ENCODE results near the gene FOXD4L3.
"Not testable (repeated sequence)": the region's sequence is repeated elsewhere in the genome, so short reads cannot be mapped to it uniquely, and the experiment has no call there.

FOXD4L3 gene

DNA sequence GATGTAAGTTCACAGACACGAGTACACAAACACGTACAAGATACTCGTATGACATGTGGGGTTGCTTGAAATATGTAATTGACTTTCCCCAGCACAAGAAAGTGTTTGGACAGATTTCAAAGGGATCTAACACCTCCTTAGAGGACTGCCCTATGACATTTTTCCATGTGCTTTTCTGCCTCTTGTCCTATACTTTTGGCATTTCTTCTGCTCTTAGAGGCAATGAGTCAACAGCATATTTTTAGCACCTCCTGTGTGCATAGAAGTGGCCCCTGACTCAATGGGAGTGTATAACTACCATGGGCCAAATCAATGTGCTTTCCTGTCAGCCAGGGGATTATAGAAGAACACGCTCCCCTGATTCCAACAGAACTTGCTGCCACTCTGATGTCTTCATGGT, 49.0 kb downstream of the FOXD4L3 start:
- not testable (repeated sequence) for DNase-seq (ENCODE audit: low spot score)

Measured in germinal center (tissue), 1 donor.